Upper lobe of left lung (tissue), 4 donors: ENCODE results near the gene SNRPD2.

Experiments
- CTCF ChIP-seq, 6 experiments: fragments of 450-650 bp in 4 of 6; fragments of 200-600 bp in 2 of 6; sonication (generic) in 2 of 6; IDR thresholded peaks; one replicate each; pipeline ENCODE4 v1.5.1; 2016 to 2019; ENCODE audit warnings: antibody characterized with exemption in 6 of 6
- POLR2AphosphoS5 ChIP-seq, 2 donors: sonication (generic); formaldehyde crosslinking; IDR thresholded peaks; one replicate each; pipeline ENCODE4 v1.5.1; 2017; ENCODE audit warnings: antibody characterized with exemption in 2 of 2

- TF ChIP-seq POLR2AphosphoS5 (IDR thresholded peaks at IDR 0.05) (no peak), CTCF (IDR thresholded peaks at IDR 0.05) (no peak)
Measured at GRCh38 chr19:45705710-45706415, 14.1 kb upstream of the SNRPD2 start.
